H1 (cell line): Measurements from ENCODE around the gene PLCB4. TPM values are rescaled to one million over a fixed set of nuclear protein-coding genes. Genes with fewer than 3 reads are reported as not detected.

Experiments
- CEBPB ChIP-seq: IDR thresholded peaks from 2 replicates; pipeline ENCODE4 v1.6.1; 2012; ENCODE audit warnings: low read depth, low read length
- FOSL1 ChIP-seq: IDR thresholded peaks from 2 replicates; pipeline ENCODE4 v1.6.1; 2011; ENCODE audit warnings: mild to moderate bottlenecking, low read depth, low read length, moderate library complexity; ENCODE audit not compliant: insufficient read depth
- HDAC6 ChIP-seq: IDR thresholded peaks from one replicate; pipeline ENCODE4 v1.7.1; 2012; ENCODE audit warnings: low read depth, mild to moderate bottlenecking, inconsistent platforms, low read length, moderate library complexity
- JUND ChIP-seq: IDR thresholded peaks from 2 replicates; pipeline ENCODE4 v1.6.1; 2011; ENCODE audit warnings: mild to moderate bottlenecking, improper control_type of control experiment, low read length
- TBP ChIP-seq: IDR thresholded peaks from 2 replicates; pipeline ENCODE4 v1.6.1; 2011; ENCODE audit warnings: low read depth, low read length, improper control_type of control experiment
- polyA plus RNA-seq, 7 experiments: library from polyadenylated mRNA; depleted of rRNA in 3 of 7; stranded (reverse) in 5 of 7; unstranded in 2 of 7; fragments of >200 nt in 5 of 7; fragments of 200-250 nt in 2 of 7; gene quantifications; 1 replicate in 5 of 7; 2 replicates in 1 of 7; 4 replicates in 1 of 7; pipeline versions ENCODE4 v1.2.1 to v1.2.3, GENCODE V29; 2011 to 2013; ENCODE audit warnings: missing spikeins in 2 of 7, mixed read lengths in 2 of 7
- total RNA-seq: library from RNA; stranded (reverse); fragmentation: NEBNext Ultra II Directional; extraction: Animal tissue kit (Norgen Biotek cat#: 25700); gene quantifications from 2 replicates; pipeline ENCODE4 v1.2.1, GENCODE V29; 2021
- TF ChIP-seq, protein P1 (sequence below): fragments of 300-600 bp; sonication (generic); IDR thresholded peaks from 2 replicates; pipeline ENCODE4 v1.7.1; 2012; ENCODE audit warnings: low read length, moderate library complexity, mild to moderate bottlenecking, inconsistent platforms; ENCODE audit not compliant: insufficient replicate concordance
- TF ChIP-seq, protein P2 (sequence below): IDR thresholded peaks from 2 replicates; pipeline ENCODE4 v1.6.1; 2012; ENCODE audit warnings: inconsistent platforms
- TF ChIP-seq, protein P3 (sequence below): IDR thresholded peaks from 2 replicates; pipeline ENCODE4 v1.6.1; 2011; ENCODE audit warnings: low read length, improper control_type of control experiment

PLCB4 gene
- total and polyA plus RNA-seq, 2 of the 8 experiments (the other 6 are each of a cell fraction or from before 2014, with no cell fraction given) = 3.2 to 14.1 TPM

DNA sequence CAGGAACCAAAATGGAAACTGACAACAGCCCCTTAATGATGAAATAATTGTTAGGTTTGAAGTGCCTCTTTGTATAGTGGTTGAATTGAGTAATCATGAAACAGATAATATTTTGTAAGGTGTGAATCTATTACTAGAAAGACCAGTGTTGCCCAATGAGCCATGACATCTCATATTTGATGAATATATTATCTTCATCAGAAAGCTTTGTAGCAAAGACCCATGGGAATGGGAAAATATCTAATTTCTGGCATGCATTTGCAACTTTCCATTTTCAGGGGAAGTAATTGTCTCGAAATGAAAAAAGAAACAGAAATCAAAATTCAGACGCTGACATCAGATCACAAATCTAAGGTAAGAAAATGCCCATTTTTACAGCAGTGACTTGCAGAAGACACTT lies 388.2 kb downstream of the PLCB4 start (continued):
- TF ChIP-seq, protein P1, sequence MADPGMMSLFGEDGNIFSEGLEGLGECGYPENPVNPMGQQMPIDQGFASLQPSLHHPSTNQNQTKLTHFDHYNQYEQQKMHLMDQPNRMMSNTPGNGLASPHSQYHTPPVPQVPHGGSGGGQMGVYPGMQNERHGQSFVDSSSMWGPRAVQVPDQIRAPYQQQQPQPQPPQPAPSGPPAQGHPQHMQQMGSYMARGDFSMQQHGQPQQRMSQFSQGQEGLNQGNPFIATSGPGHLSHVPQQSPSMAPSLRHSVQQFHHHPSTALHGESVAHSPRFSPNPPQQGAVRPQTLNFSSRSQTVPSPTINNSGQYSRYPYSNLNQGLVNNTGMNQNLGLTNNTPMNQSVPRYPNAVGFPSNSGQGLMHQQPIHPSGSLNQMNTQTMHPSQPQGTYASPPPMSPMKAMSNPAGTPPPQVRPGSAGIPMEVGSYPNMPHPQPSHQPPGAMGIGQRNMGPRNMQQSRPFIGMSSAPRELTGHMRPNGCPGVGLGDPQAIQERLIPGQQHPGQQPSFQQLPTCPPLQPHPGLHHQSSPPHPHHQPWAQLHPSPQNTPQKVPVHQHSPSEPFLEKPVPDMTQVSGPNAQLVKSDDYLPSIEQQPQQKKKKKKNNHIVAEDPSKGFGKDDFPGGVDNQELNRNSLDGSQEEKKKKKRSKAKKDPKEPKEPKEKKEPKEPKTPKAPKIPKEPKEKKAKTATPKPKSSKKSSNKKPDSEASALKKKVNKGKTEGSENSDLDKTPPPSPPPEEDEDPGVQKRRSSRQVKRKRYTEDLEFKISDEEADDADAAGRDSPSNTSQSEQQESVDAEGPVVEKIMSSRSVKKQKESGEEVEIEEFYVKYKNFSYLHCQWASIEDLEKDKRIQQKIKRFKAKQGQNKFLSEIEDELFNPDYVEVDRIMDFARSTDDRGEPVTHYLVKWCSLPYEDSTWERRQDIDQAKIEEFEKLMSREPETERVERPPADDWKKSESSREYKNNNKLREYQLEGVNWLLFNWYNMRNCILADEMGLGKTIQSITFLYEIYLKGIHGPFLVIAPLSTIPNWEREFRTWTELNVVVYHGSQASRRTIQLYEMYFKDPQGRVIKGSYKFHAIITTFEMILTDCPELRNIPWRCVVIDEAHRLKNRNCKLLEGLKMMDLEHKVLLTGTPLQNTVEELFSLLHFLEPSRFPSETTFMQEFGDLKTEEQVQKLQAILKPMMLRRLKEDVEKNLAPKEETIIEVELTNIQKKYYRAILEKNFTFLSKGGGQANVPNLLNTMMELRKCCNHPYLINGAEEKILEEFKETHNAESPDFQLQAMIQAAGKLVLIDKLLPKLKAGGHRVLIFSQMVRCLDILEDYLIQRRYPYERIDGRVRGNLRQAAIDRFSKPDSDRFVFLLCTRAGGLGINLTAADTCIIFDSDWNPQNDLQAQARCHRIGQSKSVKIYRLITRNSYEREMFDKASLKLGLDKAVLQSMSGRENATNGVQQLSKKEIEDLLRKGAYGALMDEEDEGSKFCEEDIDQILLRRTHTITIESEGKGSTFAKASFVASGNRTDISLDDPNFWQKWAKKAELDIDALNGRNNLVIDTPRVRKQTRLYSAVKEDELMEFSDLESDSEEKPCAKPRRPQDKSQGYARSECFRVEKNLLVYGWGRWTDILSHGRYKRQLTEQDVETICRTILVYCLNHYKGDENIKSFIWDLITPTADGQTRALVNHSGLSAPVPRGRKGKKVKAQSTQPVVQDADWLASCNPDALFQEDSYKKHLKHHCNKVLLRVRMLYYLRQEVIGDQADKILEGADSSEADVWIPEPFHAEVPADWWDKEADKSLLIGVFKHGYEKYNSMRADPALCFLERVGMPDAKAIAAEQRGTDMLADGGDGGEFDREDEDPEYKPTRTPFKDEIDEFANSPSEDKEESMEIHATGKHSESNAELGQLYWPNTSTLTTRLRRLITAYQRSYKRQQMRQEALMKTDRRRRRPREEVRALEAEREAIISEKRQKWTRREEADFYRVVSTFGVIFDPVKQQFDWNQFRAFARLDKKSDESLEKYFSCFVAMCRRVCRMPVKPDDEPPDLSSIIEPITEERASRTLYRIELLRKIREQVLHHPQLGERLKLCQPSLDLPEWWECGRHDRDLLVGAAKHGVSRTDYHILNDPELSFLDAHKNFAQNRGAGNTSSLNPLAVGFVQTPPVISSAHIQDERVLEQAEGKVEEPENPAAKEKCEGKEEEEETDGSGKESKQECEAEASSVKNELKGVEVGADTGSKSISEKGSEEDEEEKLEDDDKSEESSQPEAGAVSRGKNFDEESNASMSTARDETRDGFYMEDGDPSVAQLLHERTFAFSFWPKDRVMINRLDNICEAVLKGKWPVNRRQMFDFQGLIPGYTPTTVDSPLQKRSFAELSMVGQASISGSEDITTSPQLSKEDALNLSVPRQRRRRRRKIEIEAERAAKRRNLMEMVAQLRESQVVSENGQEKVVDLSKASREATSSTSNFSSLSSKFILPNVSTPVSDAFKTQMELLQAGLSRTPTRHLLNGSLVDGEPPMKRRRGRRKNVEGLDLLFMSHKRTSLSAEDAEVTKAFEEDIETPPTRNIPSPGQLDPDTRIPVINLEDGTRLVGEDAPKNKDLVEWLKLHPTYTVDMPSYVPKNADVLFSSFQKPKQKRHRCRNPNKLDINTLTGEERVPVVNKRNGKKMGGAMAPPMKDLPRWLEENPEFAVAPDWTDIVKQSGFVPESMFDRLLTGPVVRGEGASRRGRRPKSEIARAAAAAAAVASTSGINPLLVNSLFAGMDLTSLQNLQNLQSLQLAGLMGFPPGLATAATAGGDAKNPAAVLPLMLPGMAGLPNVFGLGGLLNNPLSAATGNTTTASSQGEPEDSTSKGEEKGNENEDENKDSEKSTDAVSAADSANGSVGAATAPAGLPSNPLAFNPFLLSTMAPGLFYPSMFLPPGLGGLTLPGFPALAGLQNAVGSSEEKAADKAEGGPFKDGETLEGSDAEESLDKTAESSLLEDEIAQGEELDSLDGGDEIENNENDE = no peak
- TF ChIP-seq JUND (no peak), FOSL1 (no peak), CEBPB (no peak), TBP (no peak), HDAC6 (no peak)
- TF ChIP-seq, protein P2, sequence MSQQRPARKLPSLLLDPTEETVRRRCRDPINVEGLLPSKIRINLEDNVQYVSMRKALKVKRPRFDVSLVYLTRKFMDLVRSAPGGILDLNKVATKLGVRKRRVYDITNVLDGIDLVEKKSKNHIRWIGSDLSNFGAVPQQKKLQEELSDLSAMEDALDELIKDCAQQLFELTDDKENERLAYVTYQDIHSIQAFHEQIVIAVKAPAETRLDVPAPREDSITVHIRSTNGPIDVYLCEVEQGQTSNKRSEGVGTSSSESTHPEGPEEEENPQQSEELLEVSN = no peak
- TF ChIP-seq, protein P3, sequence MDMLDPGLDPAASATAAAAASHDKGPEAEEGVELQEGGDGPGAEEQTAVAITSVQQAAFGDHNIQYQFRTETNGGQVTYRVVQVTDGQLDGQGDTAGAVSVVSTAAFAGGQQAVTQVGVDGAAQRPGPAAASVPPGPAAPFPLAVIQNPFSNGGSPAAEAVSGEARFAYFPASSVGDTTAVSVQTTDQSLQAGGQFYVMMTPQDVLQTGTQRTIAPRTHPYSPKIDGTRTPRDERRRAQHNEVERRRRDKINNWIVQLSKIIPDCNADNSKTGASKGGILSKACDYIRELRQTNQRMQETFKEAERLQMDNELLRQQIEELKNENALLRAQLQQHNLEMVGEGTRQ = no peak
